CD4-positive, alpha-beta T cell treated with Interleukin-17A for 4 hours (primary cell): ENCODE measurements around the gene TENM3.

Experiments
- DNase-seq: peaks from one replicate; pipeline ENCODE4 v3.0.0-alpha.2; 2020; ENCODE audit warnings: mixed read lengths

The TENM3 gene

DNA sequence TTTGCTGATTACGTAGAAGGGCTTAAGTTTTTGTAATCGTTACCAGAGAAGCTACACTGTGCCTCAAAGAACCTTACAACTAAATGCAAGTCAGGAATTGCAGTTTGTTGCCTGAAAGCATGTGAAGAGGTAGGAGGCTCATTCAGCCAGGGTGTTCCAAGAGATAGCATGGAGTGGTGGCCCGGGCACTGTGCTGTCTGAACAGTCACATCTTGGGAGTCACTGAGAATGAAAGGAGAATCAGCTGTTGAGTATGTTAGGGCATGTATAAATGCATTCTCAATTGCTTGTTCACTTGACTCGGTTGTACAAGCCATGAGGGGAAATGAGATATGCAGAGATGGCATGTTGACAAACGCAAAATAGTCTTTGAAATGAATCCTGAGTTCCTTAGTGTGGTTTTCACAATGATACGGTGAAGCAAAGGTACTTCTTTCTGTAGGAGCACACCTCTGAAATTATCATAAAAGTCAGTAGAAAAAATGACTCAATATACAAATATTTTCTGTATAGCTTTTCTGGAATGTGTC, 513.0 kb downstream of the TENM3 start:
- DNase-seq = no peak

DNA sequence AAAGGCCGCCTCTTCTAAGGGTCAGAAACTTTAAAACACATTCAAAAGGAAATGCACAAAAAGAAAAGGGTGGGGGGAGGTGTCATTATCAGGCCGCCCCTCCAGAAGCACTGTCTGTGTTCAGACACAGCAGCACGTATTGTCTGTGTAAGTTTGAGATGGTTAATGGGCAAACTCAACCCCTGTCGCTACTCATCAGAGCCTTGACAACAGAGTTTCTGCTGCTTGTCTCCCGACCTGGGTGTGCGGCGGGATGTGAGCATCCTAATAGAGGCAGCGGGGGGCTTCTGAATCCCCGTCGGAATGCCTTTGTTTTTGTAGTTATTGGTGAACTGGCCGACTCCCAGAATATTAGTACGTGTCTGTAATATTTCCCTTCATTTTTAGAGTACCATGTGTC, 515.1 kb downstream of the TENM3 start:
- no peak for DNase-seq

- DNase-seq = no peak
Measured at GRCh38 chr4:182760551-182761043, 517.4 kb downstream of the TENM3 start.

DNA sequence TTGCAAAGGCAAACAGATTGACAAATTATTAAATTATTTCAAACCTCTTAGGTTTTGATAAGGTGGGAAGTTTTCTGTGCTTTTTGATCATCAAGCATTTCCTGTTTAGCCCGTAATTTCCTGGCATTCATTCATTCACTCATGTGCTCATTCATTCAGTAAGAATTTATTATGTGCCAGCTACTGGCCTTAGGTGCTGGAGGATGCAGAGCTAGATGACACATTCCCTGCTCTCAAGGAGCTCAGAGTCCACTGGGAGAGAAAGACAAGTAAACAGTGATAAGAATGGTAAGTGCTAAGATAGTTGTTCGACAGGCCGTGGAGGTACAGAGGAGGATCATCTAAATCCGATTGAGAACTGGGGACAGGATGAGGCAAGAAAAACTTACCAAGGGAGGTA, 520.9 kb downstream of the TENM3 start:
- no peak for DNase-seq

DNA sequence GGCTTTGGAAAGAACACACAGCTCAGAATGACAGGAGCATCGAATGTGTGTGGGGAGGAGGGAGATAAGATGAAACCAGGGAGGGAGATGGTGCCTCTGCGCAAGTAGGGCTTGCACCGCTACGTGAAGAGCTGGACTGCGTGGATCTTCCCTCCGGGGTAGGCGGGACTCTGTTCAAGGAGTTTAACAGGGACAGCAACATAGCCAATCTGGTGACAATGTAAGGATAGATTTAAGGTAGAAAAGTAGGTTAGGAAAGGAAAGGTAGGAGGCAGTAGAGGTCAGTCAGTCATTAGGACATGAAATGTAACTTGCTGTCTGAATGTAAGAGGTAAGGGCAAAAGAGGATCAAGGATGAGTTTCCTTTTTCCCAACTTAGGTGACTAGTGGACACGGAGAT, 521.4 kb downstream of the TENM3 start:
- no peak for DNase-seq

GRCh38 chr4:182765987-182766856, 523.0 kb downstream of the TENM3 start:
- no peak for DNase-seq

DNA sequence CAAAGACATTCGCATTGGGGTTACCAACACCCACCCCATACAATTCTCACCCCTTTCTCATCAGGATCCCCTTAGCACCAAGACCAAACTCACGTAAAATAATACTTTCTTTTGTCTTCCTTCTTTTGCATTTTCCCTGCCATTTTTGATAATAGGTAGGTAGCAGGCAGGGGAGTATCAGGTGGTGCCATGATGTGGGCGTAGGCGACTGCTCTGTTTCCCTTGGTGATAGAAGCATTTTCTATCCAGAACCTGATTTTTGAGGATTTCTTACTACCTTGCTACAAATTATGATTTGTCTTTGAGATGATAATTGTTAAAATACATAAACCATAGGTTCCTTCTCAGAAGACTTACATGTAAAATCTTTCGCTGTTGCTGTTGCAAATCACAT, 523.7 kb downstream of the TENM3 start:
- no peak for DNase-seq

GRCh38 chr4:182768838-182769237, 525.6 kb downstream of the TENM3 start:
- DNase-seq = no peak

DNA sequence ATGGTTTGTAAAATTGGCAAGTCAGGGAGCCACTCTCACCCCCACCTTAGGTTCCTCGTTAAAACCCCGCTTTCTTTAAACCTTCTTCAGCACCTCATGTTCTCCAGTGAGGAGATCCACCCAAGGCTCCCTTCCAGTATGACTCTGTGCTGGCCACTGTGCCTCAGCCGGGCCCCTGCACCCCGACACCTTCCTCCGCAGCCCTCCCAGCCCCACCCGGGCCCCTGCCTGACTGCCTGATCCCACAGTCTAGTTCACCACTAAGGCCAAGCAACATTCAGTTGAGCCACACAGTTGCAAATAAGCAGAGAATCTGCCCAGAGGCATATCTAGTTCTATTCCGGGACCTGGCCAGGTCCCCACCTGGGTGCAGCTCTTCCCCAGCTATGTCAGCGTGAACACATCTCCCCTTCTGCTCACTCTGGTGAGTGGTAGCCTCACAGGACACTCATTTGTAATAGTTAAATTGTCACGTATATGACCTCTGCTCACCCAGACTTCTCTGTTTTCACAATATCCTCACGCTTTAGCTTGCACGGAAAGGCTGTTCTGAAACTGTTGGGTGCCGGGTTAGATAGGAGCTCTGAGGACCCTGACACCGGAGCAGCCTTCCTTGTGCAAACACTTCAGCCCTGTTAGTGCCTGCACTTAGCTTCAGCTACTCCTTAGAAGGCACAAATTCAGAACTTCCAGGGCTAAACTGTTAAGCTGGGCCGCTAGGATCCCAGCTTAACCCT, 527.2 kb downstream of the TENM3 start:
- no peak for DNase-seq

DNA sequence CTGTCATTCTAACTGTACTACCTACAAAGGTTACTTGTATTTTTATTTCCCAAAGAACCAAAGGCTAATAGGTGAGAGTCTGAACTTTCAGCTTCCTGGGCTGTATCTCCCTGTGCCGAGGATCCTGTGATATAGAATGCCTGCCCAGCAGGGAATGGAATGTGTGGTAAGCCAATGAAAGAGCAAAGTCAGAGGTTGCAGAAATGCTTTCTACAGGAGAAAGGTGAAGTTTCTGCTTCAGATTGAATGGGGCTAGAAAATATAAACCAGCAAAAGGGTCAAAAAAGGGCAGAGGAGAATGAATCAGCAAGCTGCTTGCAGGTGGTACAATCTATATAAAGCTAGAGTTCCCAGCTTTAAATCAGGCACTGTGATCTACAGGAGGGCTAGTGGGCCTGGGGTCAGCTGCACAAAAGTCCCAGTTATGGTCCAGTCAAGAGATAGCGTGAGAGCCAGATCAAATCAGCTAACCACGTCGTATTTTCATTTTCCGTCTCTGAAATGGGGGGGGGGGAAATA, 527.9 kb downstream of the TENM3 start:
- DNase-seq = no peak

DNA sequence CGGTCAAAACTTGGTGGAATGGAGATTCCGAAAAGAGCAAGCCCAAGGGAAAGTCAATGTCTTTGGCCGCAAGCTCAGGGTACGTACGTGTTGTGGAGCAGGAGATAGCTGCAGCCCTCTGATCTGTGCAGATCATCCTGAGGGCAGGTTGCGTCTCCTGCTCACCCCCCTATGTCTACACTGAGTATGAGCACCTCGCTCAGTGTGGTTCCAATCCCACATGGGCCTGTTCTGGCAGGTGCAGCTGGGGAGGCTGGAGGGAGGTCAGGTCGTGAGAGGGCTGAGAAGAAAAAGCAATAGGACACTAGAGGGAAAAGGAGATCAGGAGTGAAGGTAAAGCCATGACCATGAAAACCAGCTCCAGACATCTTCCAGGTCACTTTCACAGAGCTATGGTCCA, 531.9 kb downstream of the TENM3 start:
- DNase-seq = no peak

GRCh38 chr4:182776376-182777105, 533.3 kb downstream of the TENM3 start:
- no peak for DNase-seq

- DNase-seq = no peak
Measured at GRCh38 chr4:182778222-182778982, 535.2 kb downstream of the TENM3 start.

DNA sequence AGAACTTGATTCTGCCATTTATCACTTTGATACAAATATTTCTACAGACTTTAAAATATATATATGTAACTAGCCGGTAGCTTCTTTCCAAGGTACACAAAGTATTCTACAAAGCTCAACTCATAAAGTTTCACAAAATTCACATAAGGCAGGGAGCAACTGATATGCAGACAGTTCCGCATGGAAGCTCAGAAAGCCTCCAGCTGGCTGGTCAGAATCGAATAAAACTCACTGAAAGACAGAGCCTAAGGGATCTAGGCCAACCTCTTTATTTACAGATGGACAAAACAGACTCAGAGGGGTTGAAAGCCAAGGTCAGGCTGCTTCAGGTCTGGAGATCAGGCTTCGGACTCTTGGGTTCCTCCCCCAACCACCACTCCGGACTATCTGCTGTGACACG, 543.8 kb downstream of the TENM3 start:
- no peak for DNase-seq

- no peak for DNase-seq
Measured at GRCh38 chr4:182788201-182788600, 545.0 kb downstream of the TENM3 start.

GRCh38 chr4:182789529-182789928, 546.3 kb downstream of the TENM3 start:
- no peak for DNase-seq

GRCh38 chr4:182795446-182796238, 552.4 kb downstream of the TENM3 start:
- DNase-seq = no peak

DNA sequence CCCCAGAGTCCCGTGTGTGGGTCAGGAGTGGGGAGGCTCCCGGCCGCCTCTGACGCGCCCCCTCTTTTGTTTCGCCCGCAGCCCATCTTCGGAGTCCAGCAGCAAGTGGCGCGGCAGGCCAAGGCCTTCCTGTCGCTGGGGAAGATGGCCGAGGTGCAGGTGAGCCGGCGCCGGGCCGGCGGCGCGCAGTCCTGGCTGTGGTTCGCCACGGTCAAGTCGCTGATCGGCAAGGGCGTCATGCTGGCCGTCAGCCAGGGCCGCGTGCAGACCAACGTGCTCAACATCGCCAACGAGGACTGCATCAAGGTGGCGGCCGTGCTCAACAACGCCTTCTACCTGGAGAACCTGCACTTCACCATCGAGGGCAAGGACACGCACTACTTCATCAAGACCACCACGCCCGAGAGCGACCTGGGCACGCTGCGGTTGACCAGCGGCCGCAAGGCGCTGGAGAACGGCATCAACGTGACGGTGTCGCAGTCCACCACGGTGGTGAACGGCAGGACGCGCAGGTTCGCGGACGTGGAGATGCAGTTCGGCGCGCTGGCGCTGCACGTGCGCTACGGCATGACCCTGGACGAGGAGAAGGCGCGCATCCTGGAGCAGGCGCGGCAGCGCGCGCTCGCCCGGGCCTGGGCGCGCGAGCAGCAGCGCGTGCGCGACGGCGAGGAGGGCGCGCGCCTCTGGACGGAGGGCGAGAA, 556.5 kb downstream of the TENM3 start:
- DNase-seq = no peak

DNA sequence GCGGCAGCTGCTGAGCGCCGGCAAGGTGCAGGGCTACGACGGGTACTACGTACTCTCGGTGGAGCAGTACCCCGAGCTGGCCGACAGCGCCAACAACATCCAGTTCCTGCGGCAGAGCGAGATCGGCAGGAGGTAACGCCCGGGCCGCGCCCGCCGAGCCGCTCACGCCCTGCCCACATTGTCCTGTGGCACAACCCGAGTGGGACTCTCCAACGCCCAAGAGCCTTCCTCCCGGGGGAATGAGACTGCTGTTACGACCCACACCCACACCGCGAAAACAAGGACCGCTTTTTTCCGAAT, 557.0 kb downstream of the TENM3 start:
- DNase-seq = no peak

DNA sequence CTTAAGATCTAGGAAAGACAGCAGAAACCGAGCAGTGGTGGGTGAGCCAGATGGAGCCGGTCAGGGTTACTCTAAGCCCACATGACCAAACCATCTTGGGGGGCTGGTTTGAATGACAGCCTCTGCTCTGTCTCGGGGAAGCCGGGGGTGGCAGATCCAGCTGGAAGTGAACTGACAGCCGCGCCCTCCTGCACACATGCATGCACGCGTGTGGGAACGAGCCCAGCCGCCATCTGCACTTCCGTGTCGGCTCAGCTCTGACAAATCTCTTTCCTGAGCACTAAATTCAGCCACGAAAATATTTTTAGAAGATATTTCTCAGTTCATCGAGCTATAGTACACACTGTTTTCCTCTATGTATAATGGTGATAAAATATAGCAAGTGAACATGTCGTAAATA, 558.4 kb downstream of the TENM3 start:
- DNase-seq = no peak

- no peak for DNase-seq
Measured at GRCh38 chr4:182802621-182803020, 559.4 kb downstream of the TENM3 start.
